Breast epithelium (tissue), 3 donors: ENCODE results near the gene MAN1B1.

Experiments
- CTCF ChIP-seq, 3 donors: fragments of 450-650 bp; IDR thresholded peaks; one replicate each; pipeline ENCODE4 v1.5.1; 2016 to 2017; ENCODE audit warnings: antibody characterized with exemption in 3 of 3, mild to moderate bottlenecking in 3 of 3, moderate library complexity in 3 of 3
- POLR2A ChIP-seq: fragments of 450-650 bp; IDR thresholded peaks from one replicate; pipeline ENCODE4 v1.6.1; 2016; ENCODE audit warnings: antibody characterized with exemption, mild to moderate bottlenecking, moderate library complexity

- TF ChIP-seq CTCF (IDR thresholded peaks at IDR 0.05), result no peak
- no peak for TF ChIP-seq POLR2A
Measured at GRCh38 chr9:137128158-137128861, 41.5 kb downstream of the MAN1B1 start.
